Measurements from ENCODE around the gene BCAM. TPM values are rescaled to one million over a fixed set of nuclear protein-coding genes. Genes with fewer than 3 reads are reported as not detected.

The BCAM gene
- total RNA-seq, 1 donor from 2014 or later = 86.2 TPM

DNA sequence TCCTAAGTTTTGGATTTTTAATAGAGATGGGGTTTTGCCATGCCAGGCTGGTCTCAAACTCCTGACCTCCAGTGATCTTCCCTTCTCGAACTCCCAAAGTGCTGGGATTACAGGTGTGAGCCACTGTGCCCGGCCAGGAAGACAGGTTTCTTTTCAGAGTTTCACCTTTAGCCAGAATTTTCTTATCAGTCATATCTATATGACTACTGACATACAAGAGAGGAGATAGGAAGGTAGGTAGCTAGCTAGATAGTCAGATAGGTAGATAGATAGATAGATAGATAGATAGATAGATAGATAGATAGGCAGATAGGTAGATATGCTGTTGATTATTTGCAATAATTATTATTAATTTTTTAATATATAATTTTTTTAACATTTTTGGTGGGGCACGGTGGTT lies 23.6 kb upstream of the BCAM start:
- no peak for ATAC-seq (ENCODE audit: poor library complexity)
- intact Hi-C loops (cut with DNase I) = no loop called here
- no peak for DNase-seq

GRCh38 chr19:44785993-44786392 lies 22.9 kb upstream of the BCAM start:
- no peak for ATAC-seq (ENCODE audit: poor library complexity)
- DNase-seq = no peak
- intact Hi-C loops (cut with DNase I) = no loop called here

GRCh38 chr19:44788971-44789370 lies 19.9 kb upstream of the BCAM start:
- intact Hi-C loops (cut with DNase I) = no loop called here
- DNase-seq (no peak), ATAC-seq (ENCODE audit: poor library complexity) (no peak)

- ATAC-seq (ENCODE audit: poor library complexity) (no peak), DNase-seq (no peak)
- intact Hi-C loops (cut with DNase I) = no loop called here
These were observed 18.9 kb upstream of the BCAM start for GRCh38 chr19:44789943-44790483.

DNA sequence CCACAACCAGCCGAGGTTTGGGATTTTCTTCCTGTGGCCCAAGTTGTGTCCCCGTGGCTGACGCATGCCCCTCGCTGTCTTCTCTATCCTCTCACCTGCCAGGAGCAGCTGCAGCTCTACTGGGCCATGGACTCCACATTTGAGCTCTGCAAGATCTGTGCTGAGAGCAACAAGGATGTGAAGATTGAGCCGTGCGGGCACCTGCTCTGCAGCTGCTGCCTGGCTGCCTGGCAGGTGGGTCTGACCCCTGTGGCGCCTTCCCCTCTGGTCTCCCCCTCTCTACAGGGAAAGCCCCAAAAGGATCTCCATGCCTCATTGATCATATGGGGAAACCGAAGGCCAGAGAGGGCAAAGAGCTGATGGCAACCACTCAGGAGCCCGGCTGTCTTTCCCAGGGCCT lies 16.6 kb upstream of the BCAM start:
- DNase-seq (no peak), ATAC-seq (ENCODE audit: poor library complexity) (no peak)
- intact Hi-C loops (cut with DNase I) = no loop called here

- no peak for DNase-seq
- intact Hi-C loops (cut with DNase I) = no loop called here
These were observed 14.3 kb upstream of the BCAM start for GRCh38 chr19:44794610-44795009.

DNA sequence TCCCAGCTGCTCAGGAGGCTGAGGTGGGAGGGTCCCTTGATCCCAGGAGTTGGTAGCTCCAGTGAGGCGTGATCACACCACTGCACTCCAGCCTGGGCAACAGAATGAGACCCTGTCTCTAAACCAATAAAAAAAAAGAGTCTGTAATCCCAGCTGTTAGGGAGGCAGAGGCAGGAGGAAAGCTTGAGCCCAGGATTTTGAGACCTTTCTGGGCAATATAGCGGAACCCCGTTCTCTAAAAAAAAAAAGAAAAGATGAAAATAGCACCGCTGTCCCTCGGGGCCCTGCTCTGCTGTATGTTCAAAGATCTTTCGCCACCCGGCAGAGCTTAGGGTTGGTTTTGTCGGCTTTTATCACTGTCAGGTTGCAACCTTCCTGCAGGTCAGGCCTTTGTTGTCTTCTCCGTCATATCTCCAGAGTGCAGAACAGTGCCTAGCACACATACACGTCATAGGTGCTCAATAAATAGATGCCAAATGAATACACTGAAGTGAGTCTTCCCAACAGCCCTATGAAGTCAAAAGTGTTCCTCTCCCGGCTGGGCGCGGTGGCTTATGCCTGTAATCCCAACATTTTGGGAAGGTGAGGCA lies 13.4 kb upstream of the BCAM start:
- intact Hi-C loops (cut with DNase I) = no loop called here
- ATAC-seq (ENCODE audit: poor library complexity) (no peak), DNase-seq (no peak)

More at GRCh38 chr19:44794610-44795009, 14.3 kb upstream of the BCAM start:
- ATAC-seq (ENCODE audit: poor library complexity) = no peak

GRCh38 chr19:44796701-44797115 lies 12.2 kb upstream of the BCAM start:
- peak; percentile 88 for ATAC-seq (ENCODE audit: poor library complexity)
- intact Hi-C loops (cut with DNase I) = no loop called here
- peak; percentile 62 for DNase-seq

- DNase-seq (no peak), ATAC-seq (ENCODE audit: poor library complexity) (no peak)
- intact Hi-C loops (cut with DNase I) = loop anchor here (5.0 kb wide), 1 partner anchor 43 kb away; no protein-coding TSS in a partner anchor
These were observed 9.1 kb upstream of the BCAM start for GRCh38 chr19:44799627-44800346.

DNA sequence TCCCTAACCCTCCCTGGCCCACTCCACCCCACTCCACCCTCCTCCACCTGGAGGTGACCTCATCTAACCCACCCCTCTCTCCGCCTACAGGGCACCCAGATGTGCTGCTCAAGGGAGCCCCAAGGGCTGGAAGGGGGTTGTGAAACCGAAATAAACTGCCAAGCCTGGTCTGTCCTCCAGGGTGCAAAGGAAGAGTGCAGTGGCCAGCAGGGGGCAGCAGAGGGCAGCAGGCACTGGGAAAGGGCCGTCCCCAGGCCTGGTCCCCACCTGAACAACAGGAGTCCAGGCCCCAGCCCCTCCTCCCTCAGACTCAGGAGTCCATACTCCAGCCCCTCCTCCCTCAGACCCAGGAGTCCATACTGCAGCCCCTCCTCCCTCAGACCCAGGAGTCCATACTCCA lies 8.4 kb upstream of the BCAM start:
- intact Hi-C loops (cut with DNase I) = loop anchor here (5.0 kb wide), 1 partner anchor 42 kb away; no protein-coding TSS in a partner anchor
- DNase-seq = peak; percentile 91
- ATAC-seq (ENCODE audit: poor library complexity) = peak; percentile 92

DNA sequence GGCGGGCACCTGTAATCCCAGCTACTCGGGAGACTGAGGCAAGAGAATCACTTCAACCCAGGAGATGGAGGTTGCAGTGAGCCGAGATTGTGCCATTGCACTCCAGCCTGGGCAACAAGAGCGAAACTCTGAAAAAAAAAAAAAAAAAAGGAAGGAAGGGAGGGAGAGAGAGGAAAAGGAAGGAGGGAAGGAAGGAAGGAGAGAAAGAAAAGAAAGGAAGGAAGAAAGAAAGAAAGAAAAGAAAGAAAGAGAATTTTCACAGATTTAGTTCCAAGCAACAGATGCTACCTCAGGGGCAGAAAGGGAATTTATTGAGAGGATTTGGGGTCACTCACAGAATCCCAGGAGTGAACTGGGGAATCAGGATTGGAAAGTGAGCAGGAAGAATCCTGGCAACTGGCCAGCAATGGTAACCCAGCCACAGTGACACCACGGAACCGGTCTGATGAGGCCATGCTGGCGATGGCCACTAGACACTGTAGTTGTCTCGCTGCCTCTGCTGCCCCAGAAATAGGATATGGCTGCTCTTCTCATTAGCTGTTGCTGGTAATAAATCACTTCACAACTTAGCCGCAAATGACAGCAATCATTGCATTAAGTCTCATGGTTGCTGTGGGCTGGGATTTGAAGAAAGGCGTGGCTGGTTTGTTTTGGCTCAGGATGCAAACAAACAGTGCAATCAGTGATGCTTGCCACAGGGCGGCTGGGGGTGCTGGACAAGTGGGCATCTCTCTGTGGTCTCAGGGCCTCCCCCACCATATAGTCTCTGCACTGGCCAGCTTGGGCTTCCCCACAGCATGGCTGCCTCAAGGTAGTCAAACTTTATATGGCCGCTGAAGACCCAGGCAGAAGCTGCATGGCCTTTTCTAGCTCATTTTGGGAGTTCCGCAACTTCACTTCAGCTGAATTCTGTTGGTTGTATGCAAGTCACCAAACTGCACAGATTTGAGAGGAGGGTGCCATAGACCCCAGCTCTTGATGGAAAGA lies 5.2 kb upstream of the BCAM start:
- DNase-seq (no peak), ATAC-seq (ENCODE audit: poor library complexity) (no peak)
- intact Hi-C loops (cut with DNase I) = loop anchor here (5.0 kb wide), 1 partner anchor 39 kb away; no protein-coding TSS in a partner anchor

- ATAC-seq (ENCODE audit: poor library complexity) (no peak), DNase-seq (no peak)
- intact Hi-C loops (cut with DNase I) = no loop called here
These were observed 2.6 kb upstream of the BCAM start for GRCh38 chr19:44806291-44806690.

DNA sequence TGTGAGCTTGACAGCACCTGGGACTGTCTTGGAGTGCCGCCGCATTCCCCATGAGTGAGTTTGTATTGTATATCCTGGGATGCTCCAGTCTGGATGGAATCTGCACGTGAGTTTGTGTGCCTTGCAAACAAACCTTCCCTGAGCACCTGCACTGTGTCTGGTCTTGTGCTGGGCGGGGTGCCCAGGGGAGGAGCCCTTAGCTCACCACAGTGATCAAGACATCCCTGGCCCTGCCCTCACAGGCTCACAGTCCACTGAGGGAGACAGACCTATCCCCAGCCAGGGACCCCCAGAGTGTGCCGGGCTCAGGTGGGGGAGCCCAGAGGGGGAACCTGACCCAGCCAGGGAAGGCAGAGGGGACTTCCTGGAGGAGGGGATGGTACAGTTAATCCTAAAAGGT lies 1.7 kb upstream of the BCAM start:
- DNase-seq (no peak), ATAC-seq (ENCODE audit: poor library complexity) (no peak)
- intact Hi-C loops (cut with DNase I) = no loop called here

DNA sequence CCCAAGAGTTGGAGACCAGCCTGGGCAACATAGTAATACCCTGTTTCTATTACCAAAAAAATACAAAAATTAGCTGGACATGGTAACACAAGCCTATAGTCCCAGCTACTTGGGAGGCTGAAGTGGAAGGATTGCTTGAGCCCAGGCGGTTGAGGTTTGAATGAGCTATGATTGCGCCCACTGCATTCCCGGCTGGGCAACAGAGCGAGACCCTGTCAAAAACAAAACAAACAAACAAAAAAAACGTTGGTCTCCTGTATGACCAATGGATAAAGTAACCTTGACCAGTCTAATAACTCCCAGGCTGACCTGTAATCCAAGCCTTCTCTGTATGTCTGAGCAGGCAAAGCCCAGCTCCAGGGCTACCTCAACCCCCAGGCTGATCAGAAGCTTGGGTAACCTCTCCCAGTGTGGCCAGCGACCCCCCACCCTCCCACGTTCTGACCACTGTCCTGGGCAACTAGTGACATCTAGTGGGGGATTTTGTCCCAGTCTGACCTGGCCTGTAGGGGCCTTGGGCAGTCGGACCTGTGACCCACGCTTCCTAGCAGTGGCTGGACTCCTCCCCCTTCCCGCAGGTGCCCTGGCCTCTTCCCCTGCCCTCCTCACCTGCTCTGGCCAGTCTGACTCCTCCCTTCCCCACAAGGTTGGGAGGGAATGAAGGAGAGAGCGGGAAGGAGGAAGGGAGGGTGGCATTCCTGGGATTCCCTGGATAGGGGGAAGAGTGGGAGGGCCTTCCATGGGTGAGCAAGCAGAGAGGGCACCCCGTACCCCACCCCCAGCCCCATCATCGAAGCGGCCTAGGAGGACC lies 1.0 kb upstream of the BCAM start:
- DNase-seq (no peak), ATAC-seq (ENCODE audit: poor library complexity) (peak; percentile 68)
- intact Hi-C loops (cut with DNase I) = no loop called here

DNA sequence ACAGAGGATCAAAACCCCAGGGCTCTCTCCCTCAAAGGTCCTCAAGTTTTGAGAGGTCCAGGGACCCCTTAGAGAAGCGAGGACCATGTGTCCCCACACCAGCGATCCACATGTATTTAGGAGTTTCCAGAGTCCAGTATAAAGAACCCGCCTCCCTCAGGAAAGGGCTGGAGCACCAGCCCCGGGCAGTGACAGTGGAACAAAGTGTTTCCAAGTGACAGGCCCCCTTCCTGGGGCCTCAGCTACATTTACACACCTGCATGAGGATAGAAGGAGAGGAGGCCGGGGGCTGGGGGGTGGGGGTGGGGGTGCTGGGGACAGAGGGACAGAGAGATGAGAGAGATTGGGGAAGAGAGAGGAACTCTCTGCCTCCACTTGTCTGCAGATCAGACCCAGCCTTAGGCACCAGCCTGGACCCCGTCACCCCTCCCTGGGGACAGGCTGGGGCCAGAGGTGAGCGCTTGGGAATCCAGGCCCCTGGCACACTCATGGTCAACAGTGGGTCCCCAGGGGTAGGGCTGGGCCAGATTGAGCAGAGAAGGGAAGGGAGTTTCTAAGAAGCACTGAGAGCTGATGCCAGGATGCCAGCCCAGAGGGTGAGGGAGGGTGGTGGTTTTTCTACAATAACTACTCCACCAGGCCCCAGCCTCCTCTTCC lies 802 bp downstream of the BCAM start:
- ATAC-seq (ENCODE audit: poor library complexity) (peak; percentile 1), DNase-seq (no peak)
- intact Hi-C loops (cut with DNase I) = no loop called here

- ATAC-seq (ENCODE audit: poor library complexity) (no peak), DNase-seq (no peak)
- intact Hi-C loops (cut with DNase I) = no loop called here
These were observed 1.6 kb downstream of the BCAM start for GRCh38 chr19:44810234-44811121.

DNA sequence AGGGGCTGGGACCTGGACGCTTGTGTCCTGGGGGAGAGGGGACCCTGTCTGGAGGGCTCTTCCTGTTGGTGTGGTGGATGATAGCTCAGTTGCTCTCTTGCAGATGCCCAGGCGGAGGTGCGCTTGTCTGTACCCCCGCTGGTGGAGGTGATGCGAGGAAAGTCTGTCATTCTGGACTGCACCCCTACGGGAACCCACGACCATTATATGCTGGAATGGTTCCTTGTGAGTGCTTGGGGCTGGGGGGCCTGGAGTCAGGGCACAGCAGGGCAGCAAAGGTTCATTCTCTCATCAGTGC lies 2.2 kb downstream of the BCAM start:
- intact Hi-C loops (cut with DNase I) = no loop called here
- DNase-seq = no peak
- ATAC-seq (ENCODE audit: poor library complexity) = no peak

All from Right ventricle myocardium superior (tissue), 1 donor.